ENCODE results near the gene SNURF. TPM values are rescaled to one million over a fixed set of nuclear protein-coding genes. Genes with fewer than 3 reads are reported as not detected.
"Not testable (repeated sequence)": the region's sequence is repeated elsewhere in the genome, so short reads cannot be mapped to it uniquely, and the experiment has no call there.

SNURF gene
- total RNA-seq, 1 donor from 2014 or later = 4.7 TPM

DNA sequence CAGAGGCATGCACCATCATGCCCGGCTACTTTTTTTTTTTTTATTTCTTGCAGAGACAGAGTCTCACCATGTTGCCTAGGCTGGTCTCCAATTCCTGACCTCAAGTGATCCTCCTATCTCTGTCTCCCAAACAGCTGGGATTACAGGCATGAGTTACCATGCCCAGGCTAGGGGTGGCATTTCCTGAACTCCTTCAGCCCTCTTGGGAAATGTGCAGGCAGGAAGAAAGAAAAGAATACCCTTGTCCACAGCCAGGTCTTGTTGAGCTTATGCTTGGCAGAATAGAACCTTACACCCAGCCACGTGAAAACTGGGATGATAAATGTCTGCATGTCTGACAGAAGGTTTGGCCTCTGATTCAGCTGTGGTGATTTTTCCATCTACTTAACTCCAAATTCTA, 30.2 kb upstream of the SNURF start:
- DNase-seq (ENCODE audit: low read depth) = no peak
- Histone ChIP-seq H3K4me3 (ENCODE audit: low read depth, low read length) (no peak overlapping the region), H3K36me3 (ENCODE audit: control insufficient read depth, insufficient read depth, low read length) (no peaks in the 10 kb centered on the region), H3K27me3 (ENCODE audit: control insufficient read depth, insufficient read depth, low read length) (no peaks in the 10 kb centered on the region)
- TF ChIP-seq, protein P1, sequence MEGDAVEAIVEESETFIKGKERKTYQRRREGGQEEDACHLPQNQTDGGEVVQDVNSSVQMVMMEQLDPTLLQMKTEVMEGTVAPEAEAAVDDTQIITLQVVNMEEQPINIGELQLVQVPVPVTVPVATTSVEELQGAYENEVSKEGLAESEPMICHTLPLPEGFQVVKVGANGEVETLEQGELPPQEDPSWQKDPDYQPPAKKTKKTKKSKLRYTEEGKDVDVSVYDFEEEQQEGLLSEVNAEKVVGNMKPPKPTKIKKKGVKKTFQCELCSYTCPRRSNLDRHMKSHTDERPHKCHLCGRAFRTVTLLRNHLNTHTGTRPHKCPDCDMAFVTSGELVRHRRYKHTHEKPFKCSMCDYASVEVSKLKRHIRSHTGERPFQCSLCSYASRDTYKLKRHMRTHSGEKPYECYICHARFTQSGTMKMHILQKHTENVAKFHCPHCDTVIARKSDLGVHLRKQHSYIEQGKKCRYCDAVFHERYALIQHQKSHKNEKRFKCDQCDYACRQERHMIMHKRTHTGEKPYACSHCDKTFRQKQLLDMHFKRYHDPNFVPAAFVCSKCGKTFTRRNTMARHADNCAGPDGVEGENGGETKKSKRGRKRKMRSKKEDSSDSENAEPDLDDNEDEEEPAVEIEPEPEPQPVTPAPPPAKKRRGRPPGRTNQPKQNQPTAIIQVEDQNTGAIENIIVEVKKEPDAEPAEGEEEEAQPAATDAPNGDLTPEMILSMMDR (IDR thresholded peaks at IDR 0.05; ENCODE audit: insufficient read depth, low read length, severe bottlenecking) = no peak
- FAIRE-seq = no peak

DNA sequence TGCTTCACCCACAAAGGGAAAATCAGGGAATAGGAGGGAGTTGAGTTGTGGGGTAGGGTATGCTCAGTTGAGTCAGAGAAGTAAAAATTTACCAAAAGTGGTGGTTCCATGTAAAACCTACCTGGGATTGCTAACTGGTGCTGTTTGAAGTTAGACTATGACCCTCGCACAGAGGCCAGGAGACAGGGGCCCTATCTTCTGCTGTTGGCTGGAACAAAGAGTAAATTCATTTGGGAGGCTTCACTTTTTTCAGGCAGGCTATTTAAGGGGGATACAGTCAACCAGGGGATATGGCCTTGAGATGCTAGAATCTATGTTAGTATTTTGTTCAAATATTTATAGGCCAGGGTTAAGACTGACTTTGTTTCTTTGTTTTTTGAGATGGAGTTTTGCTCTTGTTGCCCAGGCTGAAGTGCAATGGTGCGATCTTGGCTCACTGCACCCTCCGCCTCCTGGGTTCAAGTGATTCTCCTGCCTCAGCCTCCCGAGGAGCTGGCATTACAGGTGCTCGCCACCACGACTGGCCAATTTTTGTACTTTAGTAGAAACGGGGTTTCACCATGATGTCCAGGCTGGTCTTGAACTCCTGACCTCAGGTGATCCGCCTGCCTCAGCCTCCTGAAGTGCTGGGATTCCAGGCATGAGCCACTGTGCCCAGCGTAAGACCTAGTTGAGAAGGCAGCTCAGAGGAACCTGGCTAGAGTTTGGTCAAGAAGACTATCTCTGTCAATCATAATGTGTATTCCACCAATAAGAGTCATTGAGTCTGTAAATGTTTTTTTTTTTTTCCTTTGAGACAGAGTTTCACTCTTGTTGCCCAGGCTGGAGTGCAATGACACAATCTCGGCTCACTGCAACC, 22.7 kb upstream of the SNURF start:
- not testable (repeated sequence) for FAIRE-seq; H3K36me3 ChIP-seq (ENCODE audit: control insufficient read depth, insufficient read depth, low read length); DNase-seq (ENCODE audit: low read depth); H3K4me3 ChIP-seq (ENCODE audit: low read depth, low read length); H3K27me3 ChIP-seq (ENCODE audit: control insufficient read depth, insufficient read depth, low read length)

- no peak for FAIRE-seq
- no peak overlapping the region for H3K4me3 ChIP-seq (ENCODE audit: low read depth, low read length)
- DNase-seq (ENCODE audit: low read depth) = no peak
- no peaks in the 10 kb centered on the region for H3K36me3 ChIP-seq (ENCODE audit: control insufficient read depth, insufficient read depth, low read length)
- H3K27me3 ChIP-seq (ENCODE audit: control insufficient read depth, insufficient read depth, low read length) = no peaks in the 10 kb centered on the region
- TF ChIP-seq, protein P1 (IDR thresholded peaks at IDR 0.05; ENCODE audit: insufficient read depth, low read length, severe bottlenecking) = no peak
Measured at GRCh38 chr15:24933716-24934115, 21.1 kb upstream of the SNURF start.

DNA sequence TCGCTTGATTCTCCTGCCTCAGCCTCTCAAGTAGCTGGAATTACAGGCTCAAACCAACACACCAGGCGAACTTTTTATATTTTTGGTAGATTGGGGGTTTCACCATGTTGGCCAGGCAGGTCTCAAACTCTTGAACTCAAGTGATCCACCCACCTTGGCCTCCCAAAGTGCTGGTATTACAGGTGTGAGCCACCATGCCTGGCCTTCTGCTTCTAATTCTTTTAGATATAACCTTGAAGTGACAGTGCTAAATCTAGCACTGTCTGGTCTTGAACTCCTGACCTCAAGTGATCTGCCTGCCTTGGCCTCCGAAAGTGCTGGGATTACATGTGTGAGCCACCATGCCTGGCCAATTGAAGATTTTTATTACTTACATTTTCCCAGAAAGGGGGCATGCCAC, 16.6 kb upstream of the SNURF start:
- not testable (repeated sequence) for FAIRE-seq; DNase-seq (ENCODE audit: low read depth); H3K4me3 ChIP-seq (ENCODE audit: low read depth, low read length); H3K36me3 ChIP-seq (ENCODE audit: control insufficient read depth, insufficient read depth, low read length); H3K27me3 ChIP-seq (ENCODE audit: control insufficient read depth, insufficient read depth, low read length)

GRCh38 chr15:24940236-24940635, 14.6 kb upstream of the SNURF start:
- TF ChIP-seq, protein P1 (IDR thresholded peaks at IDR 0.05; ENCODE audit: insufficient read depth, low read length, severe bottlenecking) = no peak
- Histone ChIP-seq H3K4me3 (ENCODE audit: low read depth, low read length) (no peak overlapping the region), H3K36me3 (ENCODE audit: control insufficient read depth, insufficient read depth, low read length) (no peaks in the 10 kb centered on the region), H3K27me3 (ENCODE audit: control insufficient read depth, insufficient read depth, low read length) (no peaks in the 10 kb centered on the region)
- no peak for FAIRE-seq
- no peak for DNase-seq (ENCODE audit: low read depth)

GRCh38 chr15:24943361-24943760, 11.4 kb upstream of the SNURF start:
- DNase-seq (ENCODE audit: low read depth) (no peak), FAIRE-seq (peak; percentile 72)
- TF ChIP-seq, protein P1 (IDR thresholded peaks at IDR 0.05; ENCODE audit: insufficient read depth, low read length, severe bottlenecking) = no peak
- Histone ChIP-seq H3K36me3 (ENCODE audit: control insufficient read depth, insufficient read depth, low read length) (no peaks in the 10 kb centered on the region), H3K27me3 (ENCODE audit: control insufficient read depth, insufficient read depth, low read length) (no peaks in the 10 kb centered on the region), H3K4me3 (ENCODE audit: low read depth, low read length) (no peak overlapping the region)

- Histone ChIP-seq H3K4me3 (ENCODE audit: low read depth, low read length) (no peak overlapping the region), H3K36me3 (ENCODE audit: control insufficient read depth, insufficient read depth, low read length) (no peaks in the 10 kb centered on the region), H3K27me3 (ENCODE audit: control insufficient read depth, insufficient read depth, low read length) (no peaks in the 10 kb centered on the region)
- TF ChIP-seq, protein P1 (IDR thresholded peaks at IDR 0.05; ENCODE audit: insufficient read depth, low read length, severe bottlenecking) = no peak
- DNase-seq (ENCODE audit: low read depth) (no peak), FAIRE-seq (no peak)
Measured at GRCh38 chr15:24944954-24945353, 9.8 kb upstream of the SNURF start.
